GM21717 (cell line): ENCODE results near the gene SLC19A2.
"Not testable (repeated sequence)": the region's sequence is repeated elsewhere in the genome, so short reads cannot be mapped to it uniquely, and the experiment has no call there.

Experiments used
- ATAC-seq: cut with Tn5 transposase; IDR thresholded peaks from one replicate; pipeline ENCODE4 v1.9.1; 2021; ENCODE audit warnings: mild to moderate bottlenecking, moderate library complexity; ENCODE audit not compliant: unreplicated experiment

Gene SLC19A2

DNA sequence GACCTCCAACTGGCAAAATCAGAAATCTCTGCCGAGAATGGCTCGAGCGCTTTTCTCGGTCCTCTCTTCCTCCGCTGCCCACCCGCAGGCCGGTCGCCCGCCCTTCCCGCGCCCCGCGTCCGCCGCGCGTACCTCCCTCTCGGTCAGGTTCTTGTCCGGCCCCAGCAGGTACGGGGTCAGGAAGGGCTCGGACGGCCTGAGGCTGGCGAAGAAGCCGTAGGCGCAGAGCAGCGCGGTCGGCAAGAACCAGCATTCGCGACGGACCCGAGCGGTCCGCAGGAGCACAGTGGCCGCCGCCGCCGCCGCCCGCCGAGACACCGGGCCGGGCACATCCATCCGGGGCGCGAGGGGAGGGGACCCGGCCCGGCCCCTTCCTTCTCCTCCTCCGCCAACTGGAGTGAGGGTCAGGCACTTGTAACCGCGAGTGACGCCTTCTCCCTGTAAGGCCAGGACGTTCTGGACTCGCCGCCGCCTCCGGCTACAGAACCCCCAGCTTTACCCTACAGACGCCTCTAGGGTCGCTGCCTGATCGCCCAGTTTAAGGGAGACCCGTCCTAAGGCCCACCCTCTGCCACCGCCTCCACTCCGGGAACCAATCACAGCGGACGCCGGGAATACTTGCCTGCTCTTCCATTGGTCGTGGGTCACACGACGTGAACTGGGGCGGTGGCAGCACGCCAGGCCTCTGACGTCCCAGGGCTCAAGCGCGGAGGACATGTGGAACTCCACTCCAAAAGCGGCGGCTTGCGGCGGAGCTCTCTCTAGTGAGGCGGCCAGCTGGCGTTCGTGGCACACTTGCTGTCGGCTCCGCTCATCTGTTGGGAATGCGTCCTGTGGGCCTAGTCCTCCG lies at the start of gene SLC19A2:
Gene SLC19A2 (minus strand): TSS at position 514 of the 850 bp plus-strand sequence. CDS start 178 bp downstream, at position 336.
- peak; percentile 99 for ATAC-seq

- ATAC-seq: no peak
Measured at GRCh38 chr1:169534653-169535052, 48.9 kb upstream of the SLC19A2 start.

DNA sequence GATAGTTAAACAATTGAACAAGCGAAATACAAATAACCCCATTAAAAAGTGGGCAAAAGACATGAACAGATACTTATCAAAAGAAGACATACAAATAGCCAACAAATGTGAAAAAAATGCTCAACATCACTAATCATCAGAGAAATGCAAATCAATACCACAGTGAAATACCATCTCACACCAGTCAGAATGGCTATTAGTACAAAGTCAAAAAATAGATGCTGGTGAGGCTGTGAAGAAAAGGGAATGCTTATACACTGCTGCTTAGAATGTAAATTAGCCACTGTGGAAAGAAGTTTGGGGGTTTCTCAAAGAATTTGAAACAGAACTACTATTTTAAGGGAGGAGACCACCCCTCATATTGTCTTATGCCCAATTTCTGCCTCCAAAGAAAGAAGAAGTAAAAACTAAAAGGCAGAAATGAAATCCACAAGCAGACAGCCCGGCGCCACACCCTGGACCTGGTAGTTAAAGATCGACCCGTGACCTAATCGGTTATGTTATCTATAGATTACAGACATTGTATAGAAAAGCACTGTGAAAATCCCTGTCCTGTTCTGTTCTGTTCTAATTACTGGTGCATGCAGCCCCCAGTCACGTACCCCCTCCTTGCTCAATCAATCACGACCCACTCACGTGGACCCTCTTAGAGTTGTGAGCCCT lies 47.9 kb upstream of the SLC19A2 start:
- ATAC-seq: not testable (repeated sequence)

GRCh38 chr1:169530448-169530847 lies 44.7 kb upstream of the SLC19A2 start:
- no peak for ATAC-seq

GRCh38 chr1:169529068-169529642 lies 43.4 kb upstream of the SLC19A2 start:
- no peak for ATAC-seq

- peak; percentile 70 for ATAC-seq
Measured at GRCh38 chr1:169528215-169529067, 42.7 kb upstream of the SLC19A2 start.

DNA sequence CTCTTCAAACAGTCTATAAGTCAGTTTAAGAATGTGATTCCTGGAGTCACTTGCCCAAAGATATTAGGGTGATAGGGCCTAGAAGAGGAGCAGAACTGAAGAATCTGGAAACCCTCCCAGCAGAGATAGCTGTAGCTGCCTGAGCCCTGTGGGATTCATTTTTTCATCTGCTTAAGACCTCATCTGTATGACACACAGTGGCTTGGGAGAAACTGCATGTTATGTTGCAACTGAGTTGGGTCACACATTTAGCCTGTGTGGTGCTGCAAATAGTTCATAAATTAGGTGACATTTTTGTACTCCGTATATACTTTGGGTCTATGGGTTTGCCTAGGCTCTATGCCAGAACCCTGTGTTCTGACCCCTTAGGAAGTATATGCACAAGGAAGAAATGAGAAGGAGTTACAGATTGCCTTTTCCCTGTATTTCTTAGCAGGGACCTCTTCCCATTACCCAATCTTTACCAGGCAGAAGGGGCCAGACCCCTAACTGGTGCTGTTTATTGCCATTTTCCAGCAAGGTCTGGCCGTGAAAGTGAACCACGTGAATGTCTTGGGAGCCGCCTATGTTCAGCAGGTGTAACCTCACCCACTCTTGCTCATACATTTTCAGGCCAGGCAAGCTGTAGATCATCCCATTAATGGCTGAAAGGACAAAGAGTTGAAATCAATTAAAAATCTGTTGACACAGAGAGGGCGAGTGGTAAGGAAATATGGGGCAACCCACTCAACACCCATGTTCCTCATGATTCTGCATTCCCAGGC lies 41.9 kb upstream of the SLC19A2 start:
- ATAC-seq: no peak

- ATAC-seq: no peak
Measured at GRCh38 chr1:169527001-169527400, 41.3 kb upstream of the SLC19A2 start.

GRCh38 chr1:169526120-169526832 lies 40.5 kb upstream of the SLC19A2 start:
- no peak for ATAC-seq

DNA sequence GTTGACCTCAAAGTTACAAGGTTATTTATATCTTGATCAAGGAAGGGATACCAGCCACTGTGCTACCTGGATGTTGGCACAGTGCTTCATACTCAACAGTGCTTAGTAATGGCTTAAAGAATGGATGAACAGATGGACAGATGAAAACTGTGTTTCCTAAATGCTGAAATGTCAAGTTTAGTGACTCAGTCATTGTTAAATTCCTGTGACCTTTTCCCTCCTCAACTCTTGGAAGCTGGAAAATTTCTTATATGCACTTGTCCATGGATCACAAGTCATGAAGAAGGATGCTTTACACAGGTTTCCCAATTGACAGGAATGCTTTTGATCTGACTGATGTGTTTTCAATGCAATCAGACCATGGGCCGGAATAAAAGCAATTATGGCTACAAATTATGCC lies 39.6 kb upstream of the SLC19A2 start:
- no peak for ATAC-seq

GRCh38 chr1:169523904-169524303 lies 38.2 kb upstream of the SLC19A2 start:
- ATAC-seq: no peak

DNA sequence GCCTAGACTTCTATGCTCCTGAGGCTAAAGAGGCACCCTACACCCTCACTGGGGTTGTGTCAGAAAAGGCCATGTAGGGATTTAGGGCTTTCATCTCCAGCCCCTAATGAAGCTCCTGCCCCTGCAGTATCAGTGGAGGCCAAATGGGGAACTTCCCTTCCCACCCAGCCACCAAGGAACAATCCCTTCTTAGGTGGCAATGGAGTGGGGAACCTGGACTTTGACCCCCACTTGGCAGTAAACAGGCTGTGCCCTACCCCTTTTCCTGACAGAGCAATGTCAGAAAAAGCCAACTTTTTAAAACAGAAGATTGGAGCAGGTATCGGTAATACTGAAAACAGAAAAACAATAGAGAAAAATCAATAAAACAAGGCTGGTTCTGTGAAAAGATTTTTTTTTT lies 35.5 kb upstream of the SLC19A2 start:
- no peak for ATAC-seq

- no peak for ATAC-seq
Measured at GRCh38 chr1:169517558-169518186, 31.9 kb upstream of the SLC19A2 start.

- ATAC-seq: no peak
Measured at GRCh38 chr1:169515641-169516040, 29.9 kb upstream of the SLC19A2 start.

GRCh38 chr1:169514566-169515270 lies 29.0 kb upstream of the SLC19A2 start:
- ATAC-seq: no peak

GRCh38 chr1:169513208-169513607 lies 27.5 kb upstream of the SLC19A2 start:
- no peak for ATAC-seq

GRCh38 chr1:169511316-169512005 lies 25.7 kb upstream of the SLC19A2 start:
- no peak for ATAC-seq

- ATAC-seq: no peak
Measured at GRCh38 chr1:169510060-169510459, 24.3 kb upstream of the SLC19A2 start.
